ENCODE measurements around the gene DNASE1. TPM values are rescaled to one million over a fixed set of nuclear protein-coding genes. Genes with fewer than 3 reads are reported as not detected.
"Not testable (repeated sequence)": the region's sequence is repeated elsewhere in the genome, so short reads cannot be mapped to it uniquely, and the experiment has no call there.

Gene DNASE1
- total RNA-seq, 2 donors from 2014 or later, result 31.2 to 32.2 TPM

DNA sequence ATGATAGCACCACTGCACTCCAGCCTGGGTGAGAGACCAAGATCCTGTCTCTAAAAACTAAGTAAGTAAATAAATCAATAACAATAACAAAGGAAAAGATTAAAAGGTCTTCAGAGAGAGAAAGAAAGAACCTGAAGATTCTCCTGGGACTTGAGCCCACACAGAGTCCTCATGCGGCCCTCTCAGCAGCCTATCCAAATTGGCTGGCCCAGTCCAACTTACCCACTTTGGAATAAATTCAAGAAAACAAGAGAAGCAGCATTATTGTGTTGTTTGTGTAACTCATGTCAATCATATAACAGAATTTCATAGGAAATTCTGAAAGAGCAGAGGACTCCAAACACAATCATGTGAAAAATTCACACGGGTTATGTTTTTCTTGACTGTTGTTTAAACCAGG, 46.9 kb upstream of the DNASE1 start:
- no peak overlapping the region for H3K27ac Mint-ChIP-seq
- TF ChIP-seq CTCF (conservative IDR thresholded peaks at IDR 0.05), result no peak
- Histone ChIP-seq H3K9me3 (ENCODE audit: control insufficient read depth, low read length) (no peaks in the 10 kb centered on the region), H3K27me3 (ENCODE audit: control insufficient read depth, insufficient read depth, low read length, poor library complexity, severe bottlenecking) (no peaks in the 10 kb centered on the region), H3K4me3 (ENCODE audit: low read length) (no peak overlapping the region), H3K27ac (ENCODE audit: low read depth, low read length) (no peak overlapping the region), H3K4me1 (ENCODE audit: control insufficient read depth, insufficient read depth, low read length) (no peaks in the 10 kb centered on the region), H3K36me3 (ENCODE audit: control insufficient read depth, insufficient read depth, low read length) (peaks cover 30% of the 10 kb centered on the region), H3K9ac (ENCODE audit: extremely low read depth, low read length, poor library complexity, severe bottlenecking) (no peak overlapping the region)
- DNase-seq, result no peak
- H3K4me1 Mint-ChIP-seq, result peaks cover 12% of the 10 kb centered on the region
- H3K4me3 Mint-ChIP-seq, result no peak overlapping the region
- WGBS, 2 experiments (ENCODE audit: insufficient coverage in 1 of 2, insufficient read length in 1 of 2), result 92 to 96% methylated on average over 2 of the region's 2 CpGs
- H3K36me3 Mint-ChIP-seq (ENCODE audit: low read depth), result peaks cover 32% of the 10 kb centered on the region
- no peaks in the 10 kb centered on the region for H3K9me3 Mint-ChIP-seq
- no peaks in the 10 kb centered on the region for H3K27me3 Mint-ChIP-seq (ENCODE audit: insufficient read depth)

DNA sequence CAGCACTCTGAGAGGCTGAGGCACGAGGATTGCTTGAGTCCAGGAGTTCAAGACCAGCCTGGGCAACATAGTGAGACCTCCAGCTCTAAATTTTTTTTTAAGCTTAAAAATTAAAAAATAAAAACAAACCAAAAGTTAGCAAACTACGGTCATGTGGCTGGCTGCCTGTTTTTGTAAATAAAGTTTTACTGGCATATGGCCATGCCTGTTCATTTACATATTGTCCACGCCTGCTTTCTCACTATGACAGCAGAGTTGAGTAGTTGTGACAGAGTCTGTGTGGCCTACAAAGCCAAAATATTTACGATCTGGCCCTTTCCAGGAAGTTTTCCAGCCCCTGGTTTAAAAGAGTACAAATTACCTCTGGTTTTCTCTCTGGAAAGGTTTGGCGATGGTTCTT, 46.4 kb upstream of the DNASE1 start:
- 92 to 97% methylated on average over 3 to 5 of the region's 5 CpGs for WGBS, 2 experiments (ENCODE audit: insufficient coverage in 1 of 2, insufficient read length in 1 of 2)
- TF ChIP-seq CTCF (conservative IDR thresholded peaks at IDR 0.05), result no peak

GRCh38 chr16:3608976-3609375, 45.5 kb upstream of the DNASE1 start:
- H3K36me3 ChIP-seq (ENCODE audit: control insufficient read depth, insufficient read depth, low read length), result peaks cover 19% of the 10 kb centered on the region
- H3K4me3 ChIP-seq (ENCODE audit: low read length); H3K4me3 Mint-ChIP-seq; H3K27ac ChIP-seq (ENCODE audit: low read depth, low read length); H3K9me3 Mint-ChIP-seq; H3K27me3 ChIP-seq (ENCODE audit: control insufficient read depth, insufficient read depth, low read length, poor library complexity, severe bottlenecking); H3K9me3 ChIP-seq (ENCODE audit: control insufficient read depth, low read length); H3K9ac ChIP-seq (ENCODE audit: extremely low read depth, low read length, poor library complexity, severe bottlenecking); H3K27me3 Mint-ChIP-seq (ENCODE audit: insufficient read depth); H3K4me1 ChIP-seq (ENCODE audit: control insufficient read depth, insufficient read depth, low read length); H3K27ac Mint-ChIP-seq: not testable (repeated sequence)
- Mint-ChIP-seq H3K4me1 (peaks cover 20% of the 10 kb centered on the region), H3K36me3 (ENCODE audit: low read depth) (peaks cover 25% of the 10 kb centered on the region)
- peak; percentile 12 for DNase-seq
- WGBS, 2 experiments (ENCODE audit: insufficient coverage in 1 of 2, insufficient read length in 1 of 2), result 89 to 94% methylated on average over 9 to 12 of the region's 13 CpGs

More for the DNA sequence above, 46.4 kb upstream of the DNASE1 start:
- H3K4me3 Mint-ChIP-seq, result no peak overlapping the region
- H3K9me3 Mint-ChIP-seq, result no peaks in the 10 kb centered on the region
- H3K27me3 Mint-ChIP-seq (ENCODE audit: insufficient read depth), result no peaks in the 10 kb centered on the region
- H3K27ac Mint-ChIP-seq, result no peak overlapping the region
- H3K36me3 Mint-ChIP-seq (ENCODE audit: low read depth), result peaks cover 28% of the 10 kb centered on the region
- Histone ChIP-seq H3K4me3 (ENCODE audit: low read length) (no peak overlapping the region), H3K27ac (ENCODE audit: low read depth, low read length) (no peak overlapping the region), H3K9ac (ENCODE audit: extremely low read depth, low read length, poor library complexity, severe bottlenecking) (no peak overlapping the region), H3K4me1 (ENCODE audit: control insufficient read depth, insufficient read depth, low read length) (no peaks in the 10 kb centered on the region), H3K36me3 (ENCODE audit: control insufficient read depth, insufficient read depth, low read length) (peaks cover 27% of the 10 kb centered on the region), H3K9me3 (ENCODE audit: control insufficient read depth, low read length) (no peaks in the 10 kb centered on the region), H3K27me3 (ENCODE audit: control insufficient read depth, insufficient read depth, low read length, poor library complexity, severe bottlenecking) (no peaks in the 10 kb centered on the region)
- H3K4me1 Mint-ChIP-seq, result peaks cover 15% of the 10 kb centered on the region
- no peak for DNase-seq
